Measurements from ENCODE around the gene C14orf180.

GRCh38 chr14:104595911-104596450 is 16.4 kb downstream of the C14orf180 start:
- TF ChIP-seq, protein P1, sequence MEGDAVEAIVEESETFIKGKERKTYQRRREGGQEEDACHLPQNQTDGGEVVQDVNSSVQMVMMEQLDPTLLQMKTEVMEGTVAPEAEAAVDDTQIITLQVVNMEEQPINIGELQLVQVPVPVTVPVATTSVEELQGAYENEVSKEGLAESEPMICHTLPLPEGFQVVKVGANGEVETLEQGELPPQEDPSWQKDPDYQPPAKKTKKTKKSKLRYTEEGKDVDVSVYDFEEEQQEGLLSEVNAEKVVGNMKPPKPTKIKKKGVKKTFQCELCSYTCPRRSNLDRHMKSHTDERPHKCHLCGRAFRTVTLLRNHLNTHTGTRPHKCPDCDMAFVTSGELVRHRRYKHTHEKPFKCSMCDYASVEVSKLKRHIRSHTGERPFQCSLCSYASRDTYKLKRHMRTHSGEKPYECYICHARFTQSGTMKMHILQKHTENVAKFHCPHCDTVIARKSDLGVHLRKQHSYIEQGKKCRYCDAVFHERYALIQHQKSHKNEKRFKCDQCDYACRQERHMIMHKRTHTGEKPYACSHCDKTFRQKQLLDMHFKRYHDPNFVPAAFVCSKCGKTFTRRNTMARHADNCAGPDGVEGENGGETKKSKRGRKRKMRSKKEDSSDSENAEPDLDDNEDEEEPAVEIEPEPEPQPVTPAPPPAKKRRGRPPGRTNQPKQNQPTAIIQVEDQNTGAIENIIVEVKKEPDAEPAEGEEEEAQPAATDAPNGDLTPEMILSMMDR (IDR thresholded peaks at IDR 0.05): no peak
- no peak for TF ChIP-seq POLR2A (IDR thresholded peaks at IDR 0.05)
